Neural progenitor cell (in vitro differentiated cells): ENCODE measurements around the gene HMGXB4.

Source experiments
- EZH2 ChIP-seq: fragments of 200-600 bp; sonication (generic); IDR thresholded peaks from 2 replicates; pipeline ENCODE4 v1.6.1; 2017; ENCODE audit warnings: antibody characterized with exemption, mild to moderate bottlenecking, moderate library complexity
- TF ChIP-seq, protein P1 (sequence below): fragments of 200-600 bp; sonication (generic); IDR thresholded peaks from 2 replicates; pipeline ENCODE4 v1.5.1; 2017; ENCODE audit warnings: antibody characterized with exemption, mild to moderate bottlenecking

DNA sequence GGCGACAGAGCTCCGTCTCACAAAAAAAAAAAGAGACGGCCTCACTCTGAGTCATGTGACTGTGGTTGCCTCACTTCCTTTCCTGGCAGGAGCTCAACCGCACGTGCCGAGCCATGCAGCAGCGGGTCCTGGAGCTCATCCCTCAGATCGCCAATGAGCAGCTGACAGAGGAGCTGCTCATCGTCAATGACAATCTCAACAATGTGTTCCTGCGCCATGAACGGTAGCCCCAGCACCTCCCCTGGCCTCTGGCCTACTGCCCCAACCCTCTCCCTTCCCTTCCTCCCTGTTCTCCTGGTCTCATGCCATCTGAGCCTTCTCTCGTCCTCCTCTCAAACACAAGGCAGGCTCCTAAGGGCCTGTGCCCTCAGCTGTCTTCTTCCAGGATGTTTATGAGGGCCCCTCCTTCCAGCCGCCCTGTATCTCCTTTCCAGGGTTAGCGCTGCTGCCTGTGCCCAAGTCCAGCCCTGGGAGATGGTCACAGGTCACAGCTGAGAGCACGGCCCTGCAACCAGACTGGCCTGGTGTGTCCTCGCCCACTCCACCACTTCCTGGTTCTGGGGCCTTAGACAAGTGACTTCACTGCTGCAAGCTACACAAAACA, 73.1 kb downstream of the HMGXB4 start:
- TF ChIP-seq, protein P1, sequence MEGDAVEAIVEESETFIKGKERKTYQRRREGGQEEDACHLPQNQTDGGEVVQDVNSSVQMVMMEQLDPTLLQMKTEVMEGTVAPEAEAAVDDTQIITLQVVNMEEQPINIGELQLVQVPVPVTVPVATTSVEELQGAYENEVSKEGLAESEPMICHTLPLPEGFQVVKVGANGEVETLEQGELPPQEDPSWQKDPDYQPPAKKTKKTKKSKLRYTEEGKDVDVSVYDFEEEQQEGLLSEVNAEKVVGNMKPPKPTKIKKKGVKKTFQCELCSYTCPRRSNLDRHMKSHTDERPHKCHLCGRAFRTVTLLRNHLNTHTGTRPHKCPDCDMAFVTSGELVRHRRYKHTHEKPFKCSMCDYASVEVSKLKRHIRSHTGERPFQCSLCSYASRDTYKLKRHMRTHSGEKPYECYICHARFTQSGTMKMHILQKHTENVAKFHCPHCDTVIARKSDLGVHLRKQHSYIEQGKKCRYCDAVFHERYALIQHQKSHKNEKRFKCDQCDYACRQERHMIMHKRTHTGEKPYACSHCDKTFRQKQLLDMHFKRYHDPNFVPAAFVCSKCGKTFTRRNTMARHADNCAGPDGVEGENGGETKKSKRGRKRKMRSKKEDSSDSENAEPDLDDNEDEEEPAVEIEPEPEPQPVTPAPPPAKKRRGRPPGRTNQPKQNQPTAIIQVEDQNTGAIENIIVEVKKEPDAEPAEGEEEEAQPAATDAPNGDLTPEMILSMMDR: no peak
- no peak for TF ChIP-seq EZH2
